AG04449 (cell line): ENCODE data around the gene ABTB2.

Experiments used
- CTCF ChIA-PET: fragments of 350-600 bp; formaldehyde crosslinking; extraction: SDS; loops from one replicate; lab custom pipeline; 2021; ENCODE audit warnings: antibody characterized with exemption; lab: Yijun Ruan, JAX
- POLR2A ChIA-PET: fragments of 400-600, 350-600 bp; formaldehyde crosslinking; extraction: SDS; loops from one replicate; lab custom pipeline; 2020; ENCODE audit warnings: antibody characterized with exemption, inconsistent platforms; lab: Yijun Ruan, JAX
- DNase-seq: peaks from one replicate; pipeline ENCODE4 v3.0.0-alpha.2; 2010; ENCODE audit warnings: low read depth, low spot score
- H3K4me3 ChIP-seq: 2 replicates; pipeline ENCODE4 v1.5.1; 2011; ENCODE audit warnings: low read depth, mild to moderate bottlenecking, control low read depth, low read length
- CTCF ChIP-seq: IDR thresholded peaks from one replicate; pipeline ENCODE4 v1.5.1; 2011; ENCODE audit warnings: mild to moderate bottlenecking, moderate library complexity, low read length, control low read depth, inconsistent platforms; ENCODE audit not compliant: insufficient read depth; ENCODE audit errors: missing control alignments

ABTB2 gene

GRCh38 chr11:34331736-34332135 lies 26.1 kb downstream of the ABTB2 start:
- CTCF ChIA-PET = no interaction called here
- POLR2A ChIA-PET = no interaction called here
- TF ChIP-seq CTCF = no peak
- DNase-seq = no peak
- no peak overlapping the region for H3K4me3 ChIP-seq

GRCh38 chr11:34331329-34331728 lies 26.5 kb downstream of the ABTB2 start:
- no peak for TF ChIP-seq CTCF
- no peak for DNase-seq
- H3K4me3 ChIP-seq = no peak overlapping the region
- ChIA-PET CTCF (interaction anchor here (0.7 kb wide), 1 partner anchor 157 kb away, joined by 3 read pairs; no protein-coding TSS in a partner anchor), POLR2A (no interaction called here)

- H3K4me3 ChIP-seq = no peak overlapping the region
- no peak for TF ChIP-seq CTCF
- DNase-seq = no peak
- CTCF ChIA-PET = interaction anchor here (0.7 kb wide), 1 partner anchor 156 kb away, joined by 3 read pairs; no protein-coding TSS in a partner anchor
- POLR2A ChIA-PET = no interaction called here
These were observed 27.2 kb downstream of the ABTB2 start for GRCh38 chr11:34330653-34331052.

- ChIA-PET POLR2A (no interaction called here), CTCF (no interaction called here)
- TF ChIP-seq CTCF = no peak
- no peak overlapping the region for H3K4me3 ChIP-seq
- DNase-seq = no peak
These were observed 27.9 kb downstream of the ABTB2 start for GRCh38 chr11:34329876-34330275.

GRCh38 chr11:34328632-34328910 lies 29.2 kb downstream of the ABTB2 start:
- CTCF ChIA-PET = interaction anchor here (1.5 kb wide), 1 partner anchor 154 kb away, joined by 3 read pairs; no protein-coding TSS in a partner anchor
- no peak for DNase-seq

More at GRCh38 chr11:34328632-34328910, 29.2 kb downstream of the ABTB2 start:
- POLR2A ChIA-PET = no interaction called here
- no peak overlapping the region for H3K4me3 ChIP-seq
- TF ChIP-seq CTCF = no peak
